Measurements from ENCODE around the gene FNIP1. TPM values are rescaled to one million over a fixed set of nuclear protein-coding genes. Genes with fewer than 3 reads are reported as not detected.
A peak's percentile ranks its signal among the peaks of the same experiment; 100 is the strongest.

FNIP1 gene
- total and polyA plus RNA-seq, 2 of the 13 experiments (the other 11 are each of a cell fraction or from before 2014, with no cell fraction given) = 10.9 to 29.3 TPM

GRCh38 chr5:131745703-131746102, 51.1 kb downstream of the FNIP1 start:
- FAIRE-seq = no peak
- Histone ChIP-seq H3K4me2 (ENCODE audit: low read depth, low read length) (no peak overlapping the region), H3K79me2 (ENCODE audit: insufficient read depth, low read length) (peaks cover 58% of the 10 kb centered on the region), H3K27me3 (ENCODE audit: control insufficient read depth in 1 of 2, insufficient read depth in 2 of 2, low read length in 2 of 2) (no peaks in the 10 kb centered on the region), H3K4me1 (ENCODE audit: insufficient read depth, low read length) (peaks cover 13% of the 10 kb centered on the region; the same call in 1 of the 2 replicates), H3K36me3 (replicated peaks in 1 of 2; ENCODE audit: control insufficient read depth in 1 of 2, insufficient read depth in 2 of 2, low read length in 2 of 2) (peaks cover 6 to 20% of the 10 kb centered on the region in 2 experiments; a peak in 4 of 5 replicates), H3K27ac (ENCODE audit: extremely low read length, insufficient read depth, low read length) (no peak overlapping the region), H3K9ac (ENCODE audit: insufficient read depth, low read depth, low read length) (no peak overlapping the region), H3K4me3 (replicated peaks in 1 of 3; ENCODE audit: insufficient read depth in 1 of 3, low read depth in 2 of 3, low read length in 3 of 3) (no peak overlapping the region), H2AFZ (ENCODE audit: low read length) (no peak overlapping the region), H4K20me1 (ENCODE audit: insufficient read depth, low read length) (peaks cover 19% of the 10 kb centered on the region; the same call in 1 of the 2 replicates), H3K9me3 (ENCODE audit: low read length) (no peaks in the 10 kb centered on the region)
- CTCF ChIA-PET (ENCODE audit: low intra/inter-chr PET ratio, low total read pairs) = no interaction called here
- no TSS peak for BruUV-seq (replicated peaks)
- WGBS (ENCODE audit: low lambda C conversion rate) = 79% methylated on average over 4 of the region's 4 CpGs
- DNase-seq (ENCODE audit: low spot score) = no peak
- POLR2A ChIA-PET = no interaction called here
- in situ Hi-C loops (cut with HindIII; ENCODE audit: extremely low pct_ligation_motif_present, low pct_unique_long_range_greater_than_20kb) (no loop called here), intact Hi-C loops (cut with micrococcal nuclease; ENCODE audit: unreplicated experiment) (no loop called here)
- TF ChIP-seq MAFK (conservative IDR thresholded peaks at IDR 0.05 in 1 of 2, IDR thresholded peaks at IDR 0.05 in 1 of 2; ENCODE audit: low read length in 2 of 2) = peak in 1 of 2 experiments; percentile 29; a peak in 1 of 4 replicates
- no peak for TF ChIP-seq KLF16 (CRISPR knock-in tag; IDR thresholded peaks at IDR 0.05)
- ATAC-seq = no peak

GRCh38 chr5:131745155-131745554, 51.7 kb downstream of the FNIP1 start:
- no peak for ATAC-seq
- Histone ChIP-seq H4K20me1 (ENCODE audit: insufficient read depth, low read length) (peaks cover 18% of the 10 kb centered on the region; the same call in 1 of the 2 replicates), H3K9ac (ENCODE audit: insufficient read depth, low read depth, low read length) (no peak overlapping the region), H3K27ac (ENCODE audit: extremely low read length, insufficient read depth, low read length) (no peak overlapping the region), H3K27me3 (ENCODE audit: control insufficient read depth in 1 of 2, insufficient read depth in 2 of 2, low read length in 2 of 2) (no peaks in the 10 kb centered on the region), H3K9me3 (ENCODE audit: low read length) (no peaks in the 10 kb centered on the region), H3K4me2 (ENCODE audit: low read depth, low read length) (no peak overlapping the region), H3K4me3 (replicated peaks in 1 of 3; ENCODE audit: insufficient read depth in 1 of 3, low read depth in 2 of 3, low read length in 3 of 3) (no peak overlapping the region), H3K36me3 (replicated peaks in 1 of 2; ENCODE audit: control insufficient read depth in 1 of 2, insufficient read depth in 2 of 2, low read length in 2 of 2) (peaks cover 6 to 23% of the 10 kb centered on the region in 2 experiments; a peak in 4 of 5 replicates), H3K4me1 (ENCODE audit: insufficient read depth, low read length) (peaks cover 13% of the 10 kb centered on the region; the same call in 1 of the 2 replicates), H2AFZ (ENCODE audit: low read length) (no peak overlapping the region), H3K79me2 (ENCODE audit: insufficient read depth, low read length) (peaks cover 52% of the 10 kb centered on the region)
- CTCF ChIA-PET (ENCODE audit: low intra/inter-chr PET ratio, low total read pairs) = no interaction called here
- FAIRE-seq = no peak
- DNase-seq (ENCODE audit: low spot score) = no peak
- peak; percentile 52 for TF ChIP-seq ZNF121 (CRISPR knock-in tag; IDR thresholded peaks at IDR 0.05)
- no peak for TF ChIP-seq SALL1 (CRISPR knock-in tag; IDR thresholded peaks at IDR 0.05)
- no peak for TF ChIP-seq ZNF484 (CRISPR knock-in tag; IDR thresholded peaks at IDR 0.05; ENCODE audit: borderline replicate concordance, low read depth)
- TF ChIP-seq ZNF317 (CRISPR knock-in tag; IDR thresholded peaks at IDR 0.05) = no peak
- no peak for TF ChIP-seq PITX1 (CRISPR knock-in tag; IDR thresholded peaks at IDR 0.05)
- intact Hi-C loops (cut with micrococcal nuclease; ENCODE audit: unreplicated experiment) (no loop called here), in situ Hi-C loops (cut with HindIII; ENCODE audit: extremely low pct_ligation_motif_present, low pct_unique_long_range_greater_than_20kb) (no loop called here)
- POLR2A ChIA-PET = no interaction called here
- BruUV-seq (replicated peaks) = no TSS peak
- 99% methylated on average over 3 of the region's 3 CpGs for WGBS (ENCODE audit: low lambda C conversion rate)

All from HepG2 (cell line).